ENCODE results near the gene KLF11. TPM values are rescaled to one million over a fixed set of nuclear protein-coding genes. Genes with fewer than 3 reads are reported as not detected.
"Not testable (repeated sequence)": the region's sequence is repeated elsewhere in the genome, so short reads cannot be mapped to it uniquely, and the experiment has no call there.

Gene KLF11
- total RNA-seq, 2 donors from 2014 or later = 25.7 to 32.6 TPM

GRCh38 chr2:10030311-10030736, 13.0 kb upstream of the KLF11 start:
- DNase-seq = peak in 1 of 4 donors; percentile 54
- intact Hi-C loops (cut with DNase I) = loop anchor here (10.0 kb wide), 1 partner anchor 46 kb away; no protein-coding TSS in a partner anchor
- H3K4me3 ChIP-seq = no peak overlapping the region
- H3K27ac ChIP-seq = peak overlapping the region in 2 of 4 donors; percentile 30 to 36
- WGBS, 2 donors = 35 to 47% methylated on average over 9 of the region's 9 CpGs
- H3K9me3 ChIP-seq = no peaks in the 10 kb centered on the region
- H3K4me1 ChIP-seq = peaks cover 14% of the 10 kb centered on the region
- ATAC-seq = peak; percentile 34
- TF ChIP-seq POLR2A (IDR thresholded peaks at IDR 0.05) (no peak), CTCF (IDR thresholded peaks at IDR 0.05) (no peak)
- H3K36me3 ChIP-seq (replicated peaks in 1 of 2; ENCODE audit: insufficient read depth in 1 of 2, low read depth in 2 of 2) = no peaks in the 10 kb centered on the region
- no peaks in the 10 kb centered on the region for H3K27me3 ChIP-seq

DNA sequence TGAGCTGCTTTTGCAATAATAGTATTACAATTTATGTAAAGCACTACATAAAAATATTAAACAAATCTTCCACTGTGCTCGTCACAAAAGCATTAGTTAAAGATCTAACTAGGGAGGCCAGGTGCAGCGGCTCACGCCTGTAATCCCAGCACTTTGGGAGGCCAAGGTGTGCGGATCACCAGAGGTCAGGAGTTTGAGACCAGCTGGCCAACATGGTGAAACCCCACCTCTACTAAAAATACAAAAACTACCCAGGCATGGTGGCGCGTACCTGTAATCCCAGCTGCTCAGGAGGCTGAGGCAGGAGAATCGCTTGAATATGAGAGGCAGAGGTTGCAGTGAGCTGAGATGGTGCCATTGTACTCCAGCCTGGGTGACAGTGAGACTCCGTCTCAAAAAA, 12.6 kb upstream of the KLF11 start:
- 71 to 76% methylated on average over 8 of the region's 8 CpGs for WGBS, 2 donors
- DNase-seq; H3K27me3 ChIP-seq; H3K9me3 ChIP-seq; H3K4me3 ChIP-seq; H3K27ac ChIP-seq; H3K36me3 ChIP-seq (replicated peaks in 1 of 2; ENCODE audit: insufficient read depth in 1 of 2, low read depth in 2 of 2); ATAC-seq: not testable (repeated sequence)
- intact Hi-C loops (cut with DNase I) = loop anchor here (10.0 kb wide), 1 partner anchor 46 kb away; no protein-coding TSS in a partner anchor
- H3K4me1 ChIP-seq = peaks cover 18% of the 10 kb centered on the region

DNA sequence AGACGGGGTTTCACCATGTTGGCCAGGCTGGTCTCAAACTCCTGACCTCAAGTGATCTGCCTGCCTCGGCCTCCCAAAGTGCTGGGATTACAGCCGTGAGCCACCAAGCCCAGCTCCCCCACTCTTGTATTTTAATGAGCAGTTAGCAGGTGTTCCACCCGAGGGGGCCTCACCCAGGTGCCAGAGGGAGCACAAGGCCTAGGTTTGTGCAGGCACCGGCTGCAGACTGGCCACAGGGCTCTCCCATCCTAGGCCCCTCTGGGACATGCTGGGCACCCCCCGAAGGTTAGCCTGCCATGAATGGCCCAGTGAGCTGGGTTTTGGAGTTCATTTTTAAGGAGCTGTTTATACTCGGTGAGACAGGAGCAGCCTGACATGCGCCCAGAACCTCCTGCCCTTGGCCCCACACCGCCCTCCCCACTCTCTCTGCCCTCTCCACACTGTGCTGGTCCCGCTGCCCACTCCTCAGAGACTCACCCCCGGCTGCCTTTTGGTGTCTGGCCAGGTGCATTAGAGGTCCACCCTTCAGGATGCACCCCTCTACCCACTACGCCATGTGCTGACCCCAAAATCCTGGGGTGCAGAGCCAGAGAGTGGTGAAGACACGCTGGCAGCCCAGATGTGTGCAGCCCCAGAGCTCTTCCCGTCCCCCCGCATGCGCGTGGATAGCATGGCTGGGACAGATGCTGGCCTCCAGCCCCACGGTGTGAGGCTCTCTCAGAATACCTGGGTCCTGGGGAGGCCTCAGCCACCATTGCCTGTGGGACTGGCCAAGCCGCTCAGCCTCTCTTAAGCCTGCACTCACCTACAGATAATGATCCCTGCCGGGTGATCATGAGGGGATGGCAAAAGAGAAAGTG, 11.2 kb upstream of the KLF11 start:
- intact Hi-C loops (cut with DNase I) = loop anchor here (10.0 kb wide), 1 partner anchor 47 kb away; no protein-coding TSS in a partner anchor

DNA sequence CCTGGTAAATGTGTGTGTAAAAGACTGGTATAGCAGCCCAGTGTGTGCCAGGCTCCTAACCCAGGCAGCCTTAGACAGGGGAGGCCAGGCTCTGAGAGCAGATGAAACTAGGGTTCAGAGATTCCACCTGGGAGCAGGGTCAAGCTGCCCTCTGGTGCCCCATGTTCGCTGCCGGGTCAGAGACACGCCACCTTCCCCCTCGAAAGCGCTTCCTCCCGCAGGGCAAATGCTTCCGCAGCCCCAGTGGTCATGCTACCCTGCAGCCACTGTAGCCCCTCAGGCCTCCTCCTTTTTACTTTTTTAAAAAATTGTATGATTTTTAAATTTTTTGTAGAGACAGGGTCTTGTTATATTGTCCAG, 10.6 kb upstream of the KLF11 start:
- H3K27me3 ChIP-seq = no peaks in the 10 kb centered on the region
- TF ChIP-seq POLR2A (IDR thresholded peaks at IDR 0.05) = no peak
- TF ChIP-seq CTCF (IDR thresholded peaks at IDR 0.05) = no peak
- no peaks in the 10 kb centered on the region for H3K36me3 ChIP-seq (replicated peaks in 1 of 2; ENCODE audit: insufficient read depth in 1 of 2, low read depth in 2 of 2)
- H3K4me3 ChIP-seq = no peak overlapping the region
- peaks cover 38% of the 10 kb centered on the region for H3K4me1 ChIP-seq
- no peak for ATAC-seq
- H3K27ac ChIP-seq = no peak overlapping the region
- WGBS, 2 donors = 93 to 97% methylated on average over 7 of the region's 7 CpGs
- no peak for DNase-seq
- intact Hi-C loops (cut with DNase I) = loop anchor here (10.0 kb wide), 1 partner anchor 48 kb away; no protein-coding TSS in a partner anchor
- H3K9me3 ChIP-seq = no peaks in the 10 kb centered on the region

More for the DNA sequence above, 11.2 kb upstream of the KLF11 start:
- TF ChIP-seq CTCF (IDR thresholded peaks at IDR 0.05) (no peak), POLR2A (IDR thresholded peaks at IDR 0.05) (no peak)
- no peak overlapping the region for H3K4me3 ChIP-seq
- no peaks in the 10 kb centered on the region for H3K36me3 ChIP-seq (replicated peaks in 1 of 2; ENCODE audit: insufficient read depth in 1 of 2, low read depth in 2 of 2)
- WGBS, 2 donors = 82 to 90% methylated on average over 10 to 19 of the region's 20 CpGs
- peaks cover 32% of the 10 kb centered on the region for H3K4me1 ChIP-seq
- H3K27ac ChIP-seq = no peak overlapping the region
- no peak for ATAC-seq
- no peaks in the 10 kb centered on the region for H3K9me3 ChIP-seq
- DNase-seq = no peak
- no peaks in the 10 kb centered on the region for H3K27me3 ChIP-seq

GRCh38 chr2:10033251-10034006, 9.9 kb upstream of the KLF11 start:
- intact Hi-C loops (cut with DNase I) = loop anchor here (10.0 kb wide), 1 partner anchor 49 kb away; no protein-coding TSS in a partner anchor
- no peaks in the 10 kb centered on the region for H3K27me3 ChIP-seq
- no peaks in the 10 kb centered on the region for H3K9me3 ChIP-seq
- no peak for ATAC-seq
- no peaks in the 10 kb centered on the region for H3K36me3 ChIP-seq (replicated peaks in 1 of 2; ENCODE audit: insufficient read depth in 1 of 2, low read depth in 2 of 2)
- H3K4me1 ChIP-seq = peaks cover 39% of the 10 kb centered on the region
- 76 to 78% methylated on average over 5 to 11 of the region's 14 CpGs for WGBS, 2 donors
- H3K27ac ChIP-seq = no peak overlapping the region
- DNase-seq = no peak
- TF ChIP-seq POLR2A (IDR thresholded peaks at IDR 0.05) (no peak), CTCF (IDR thresholded peaks at IDR 0.05) (no peak)
- H3K4me3 ChIP-seq = no peak overlapping the region

Measured in body of pancreas (tissue), 4 donors.